ENCODE results near the gene EYA2. TPM values are rescaled to one million over a fixed set of nuclear protein-coding genes. Genes with fewer than 3 reads are reported as not detected.

The EYA2 gene
- total and polyA plus RNA-seq, 2 donors (not counting 3 experiments of a cell fraction or from before 2014, with no cell fraction given) = not detected

GRCh38 chr20:47062226-47062890 lies 167.7 kb downstream of the EYA2 start:
- CTCF ChIA-PET = no interaction called here
- DNase-seq (ENCODE audit: low read depth, low spot score) = no peak
- Histone ChIP-seq H3K9ac (replicated peaks; ENCODE audit: extremely low read depth, insufficient read depth, low read length) (no peak overlapping the region), H3K36me3 (ENCODE audit: control insufficient read depth in 2 of 2, extremely low read depth in 1 of 2, insufficient read depth in 2 of 2, low read length in 2 of 2) (no peaks in the 10 kb centered on the region), H3K79me2 (ENCODE audit: control insufficient read depth, insufficient read depth, low read length) (no peaks in the 10 kb centered on the region), H3K4me2 (ENCODE audit: insufficient read depth, low read length) (no peak overlapping the region), H2AFZ (ENCODE audit: low read depth, low read length) (no peak overlapping the region), H3K9me1 (replicated peaks; ENCODE audit: control insufficient read depth, extremely low read depth, insufficient read depth, low read length) (no peaks in the 10 kb centered on the region), H3K4me1 (ENCODE audit: control insufficient read depth, extremely low read depth, insufficient read depth, low read length) (no peaks in the 10 kb centered on the region), H3K4me3 (replicated peaks in 1 of 3; ENCODE audit: insufficient read depth in 1 of 3, low read depth in 1 of 3, low read length in 3 of 3) (no peak overlapping the region), H3K9me3 (replicated peaks; ENCODE audit: control insufficient read depth, insufficient read depth, low read length) (no peaks in the 10 kb centered on the region), H3K27me3 (ENCODE audit: control insufficient read depth in 2 of 2, insufficient read depth in 2 of 2, low read length in 2 of 2) (no peaks in the 10 kb centered on the region), H3K27ac (ENCODE audit: insufficient read depth, low read depth, low read length) (no peak overlapping the region), H4K20me1 (replicated peaks; ENCODE audit: control insufficient read depth, extremely low read depth, insufficient read depth, low read length) (no peaks in the 10 kb centered on the region)
- intact Hi-C loops (cut with micrococcal nuclease) (no loop called here), dilution Hi-C loops (cut with MboI; ENCODE audit: extremely low pct_ligation_motif_present, low sequenced_read_pairs) (no loop called here)
- no peak for FAIRE-seq
- BruUV-seq (replicated peaks) = no TSS peak
- POLR2A ChIA-PET = no interaction called here
- TF ChIP-seq MYC (IDR thresholded peaks at IDR 0.05; ENCODE audit: low read depth, low read length) (no peak), EZH2 (IDR thresholded peaks at IDR 0.05; ENCODE audit: borderline replicate concordance, low read depth, low read length, severe bottlenecking) (no peak), GATA2 (IDR thresholded peaks at IDR 0.05; ENCODE audit: insufficient read depth, insufficient read length, low read depth, low read length) (no peak)

GRCh38 chr20:47063407-47063806 lies 168.8 kb downstream of the EYA2 start:
- intact Hi-C loops (cut with micrococcal nuclease) = no loop called here
- Histone ChIP-seq H3K27me3 (ENCODE audit: control insufficient read depth in 2 of 2, insufficient read depth in 2 of 2, low read length in 2 of 2) (no peaks in the 10 kb centered on the region), H3K4me3 (replicated peaks in 1 of 3; ENCODE audit: insufficient read depth in 1 of 3, low read depth in 1 of 3, low read length in 3 of 3) (no peak overlapping the region), H3K27ac (ENCODE audit: insufficient read depth, low read depth, low read length) (no peak overlapping the region), H3K36me3 (ENCODE audit: control insufficient read depth in 2 of 2, extremely low read depth in 1 of 2, insufficient read depth in 2 of 2, low read length in 2 of 2) (no peaks in the 10 kb centered on the region), H3K4me2 (ENCODE audit: insufficient read depth, low read length) (no peak overlapping the region), H3K79me2 (ENCODE audit: control insufficient read depth, insufficient read depth, low read length) (no peaks in the 10 kb centered on the region), H3K9ac (replicated peaks; ENCODE audit: extremely low read depth, insufficient read depth, low read length) (no peak overlapping the region), H3K9me3 (replicated peaks; ENCODE audit: control insufficient read depth, insufficient read depth, low read length) (peaks cover 3% of the 10 kb centered on the region), H2AFZ (ENCODE audit: low read depth, low read length) (no peak overlapping the region), H3K4me1 (ENCODE audit: control insufficient read depth, extremely low read depth, insufficient read depth, low read length) (no peaks in the 10 kb centered on the region), H4K20me1 (replicated peaks; ENCODE audit: control insufficient read depth, extremely low read depth, insufficient read depth, low read length) (no peaks in the 10 kb centered on the region), H3K9me1 (replicated peaks; ENCODE audit: control insufficient read depth, extremely low read depth, insufficient read depth, low read length) (no peaks in the 10 kb centered on the region)
- ChIA-PET CTCF (no interaction called here), POLR2A (no interaction called here)
- DNase-seq (ENCODE audit: low read depth, low spot score) = no peak
- no peak for FAIRE-seq
- dilution Hi-C loops (cut with MboI; ENCODE audit: extremely low pct_ligation_motif_present, low sequenced_read_pairs) = no loop called here
- BruUV-seq (replicated peaks) = no TSS peak
- TF ChIP-seq POLR2A (IDR thresholded peaks at IDR 0.05; ENCODE audit: low read depth, low read length) = no peak
- TF ChIP-seq MAX (IDR thresholded peaks at IDR 0.05; ENCODE audit: insufficient read depth, insufficient read length) = no peak
- TF ChIP-seq JUN (IDR thresholded peaks at IDR 0.05; ENCODE audit: borderline replicate concordance, insufficient read depth, insufficient read length, low read depth) = no peak
- no peak for TF ChIP-seq MYC (IDR thresholded peaks at IDR 0.05; ENCODE audit: low read depth, low read length)
- no peak for TF ChIP-seq POLR2AphosphoS5 (IDR thresholded peaks at IDR 0.05; ENCODE audit: insufficient read depth, low read depth, low read length)
- no peak for TF ChIP-seq FOS (IDR thresholded peaks at IDR 0.05; ENCODE audit: borderline replicate concordance, insufficient read depth, low read length)
- no peak for TF ChIP-seq CTCF (IDR thresholded peaks at IDR 0.05; ENCODE audit: extremely low read depth in 1 of 2, insufficient read depth in 1 of 2, low read depth in 1 of 2, low read length in 2 of 2)
- no peak for TF ChIP-seq EZH2 (IDR thresholded peaks at IDR 0.05; ENCODE audit: borderline replicate concordance, low read depth, low read length, severe bottlenecking)
- TF ChIP-seq GATA2 (IDR thresholded peaks at IDR 0.05; ENCODE audit: insufficient read depth, insufficient read length, low read depth, low read length) = no peak

Data from endothelial cell of umbilical vein (primary cell).